Uterus (tissue), 4 donors: ENCODE measurements around the gene TSPAN4. TPM values are rescaled to one million over a fixed set of nuclear protein-coding genes. Genes with fewer than 3 reads are reported as not detected.

Experiments
- DNase-seq, 2 donors: peaks; one replicate each; pipeline ENCODE4 v3.0.0-alpha.2; 2019 to 2020
- H3K27ac ChIP-seq, 2 donors: fragments of 200-600 bp; sonication (generic); 1 replicate in 1 of 2; 2 replicates in 1 of 2; pipeline ENCODE4 v1.5.1; 2016 to 2018
- H3K27me3 ChIP-seq, 2 donors: fragments of 200-600 bp; sonication (generic); one replicate each; pipeline ENCODE4 v1.5.1; 2018 to 2019; ENCODE audit warnings: control low read depth in 1 of 2
- H3K36me3 ChIP-seq, 2 donors: fragments of 200-600 bp; sonication (generic); one replicate each; pipeline ENCODE4 v1.5.1; 2019; ENCODE audit warnings: control low read depth in 1 of 2
- H3K4me1 ChIP-seq, 2 donors: fragments of 200-600 bp; sonication (generic); one replicate each; pipeline ENCODE4 v1.5.1; 2018 to 2019; ENCODE audit warnings: control low read depth in 1 of 2
- H3K4me3 ChIP-seq, 2 donors: fragments of 200-600 bp; sonication (generic); 1 replicate in 1 of 2; 2 replicates in 1 of 2; pipeline ENCODE4 v1.5.1; 2018 to 2019; ENCODE audit warnings: mild to moderate bottlenecking in 1 of 2
- H3K9me3 ChIP-seq, 2 donors: fragments of 200-600 bp; sonication (generic); one replicate each; pipeline ENCODE4 v1.5.1; 2019; ENCODE audit warnings: control low read depth in 1 of 2
- CTCF ChIP-seq, 4 experiments: fragments of 200-600 bp in 2 of 4; fragments of 450-650 bp in 2 of 4; sonication (generic) in 2 of 4; IDR thresholded peaks; one replicate each; pipeline ENCODE4 v1.5.1; 2016 to 2019; ENCODE audit warnings: antibody characterized with exemption in 4 of 4, mild to moderate bottlenecking in 2 of 4, moderate library complexity in 1 of 4
- POLR2A ChIP-seq, 2 donors: fragments of 450-650 bp; IDR thresholded peaks; one replicate each; pipeline ENCODE4 v1.6.1; 2016; ENCODE audit warnings: antibody characterized with exemption in 2 of 2, mild to moderate bottlenecking in 1 of 2, moderate library complexity in 1 of 2
- intact Hi-C: fragments of 100-400 bp; cut with DNase I; formaldehyde crosslinking; loops from one replicate; pipeline ENCODE4 v1.15.1; 2023; ENCODE audit warnings: low total_unique reads
- total RNA-seq, 4 donors: library from RNA; depleted of rRNA in 3 of 4; stranded (reverse); fragments of >200 nt in 3 of 4; gene quantifications; one replicate each; pipeline versions ENCODE4 v1.1.0 to v1.2.4, GENCODE V29; 2014 to 2023
- donor health status: DM: yes; HTN: yes; CAD: no.

TSPAN4 gene
- total RNA-seq, 4 donors from 2014 or later, result 68.4 to 119 (median 105) TPM

GRCh38 chr11:818396-819128, 24.1 kb upstream of the TSPAN4 start, which contains the start of gene PNPLA2:
TSS of gene PNPLA2 (plus strand) at chr11:818914. CDS start at chr11:819719, 805 bp downstream.
- H3K4me3 ChIP-seq, result peak within 1 kb of the TSS; percentile 46 to 99
- no peaks in the 10 kb centered on the region for H3K36me3 ChIP-seq
- no peaks in the 10 kb centered on the region for H3K27me3 ChIP-seq
- intact Hi-C loops, result no loop called here
- H3K27ac ChIP-seq, result peak within 1 kb of the TSS; percentile 85 to 98
- H3K9me3 ChIP-seq, result no peaks in the 10 kb centered on the region
- peak; percentile 61 to 68 for DNase-seq
- peaks cover 0 to 21% of the 10 kb centered on the region in 2 donors for H3K4me1 ChIP-seq
- TF ChIP-seq POLR2A (IDR thresholded peaks at IDR 0.05) (no peak), CTCF (IDR thresholded peaks at IDR 0.05) (no peak)

GRCh38 chr11:819129-819931, 23.3 kb upstream of the TSPAN4 start:
- Histone ChIP-seq H3K9me3 (no peaks in the 10 kb centered on the region), H3K36me3 (no peaks in the 10 kb centered on the region), H3K27ac (peak overlapping the region; percentile 85 to 98), H3K27me3 (no peaks in the 10 kb centered on the region), H3K4me1 (peaks cover 0 to 21% of the 10 kb centered on the region in 2 donors), H3K4me3 (peak overlapping the region; percentile 46 to 99)
- intact Hi-C loops, result no loop called here
- peak; percentile 90 to 92 for DNase-seq
- TF ChIP-seq POLR2A (IDR thresholded peaks at IDR 0.05) (peak; percentile 65 to 87), CTCF (IDR thresholded peaks at IDR 0.05) (peak in 3 of 4 experiments; percentile 17 to 29 (median 27))

GRCh38 chr11:819943-820649, 22.6 kb upstream of the TSPAN4 start:
- peak overlapping the region; percentile 85 to 98 for H3K27ac ChIP-seq
- no peaks in the 10 kb centered on the region for H3K36me3 ChIP-seq
- no peaks in the 10 kb centered on the region for H3K9me3 ChIP-seq
- no peaks in the 10 kb centered on the region for H3K27me3 ChIP-seq
- TF ChIP-seq CTCF (IDR thresholded peaks at IDR 0.05) (no peak), POLR2A (IDR thresholded peaks at IDR 0.05) (peak in 1 of 2 donors; percentile 32)
- H3K4me3 ChIP-seq, result peak overlapping the region; percentile 46 to 99
- H3K4me1 ChIP-seq, result peaks cover 0 to 21% of the 10 kb centered on the region in 2 donors
- peak; percentile 76 to 86 for DNase-seq
- intact Hi-C loops, result no loop called here

GRCh38 chr11:820655-821511, 21.8 kb upstream of the TSPAN4 start:
- H3K36me3 ChIP-seq, result no peaks in the 10 kb centered on the region
- H3K9me3 ChIP-seq, result no peaks in the 10 kb centered on the region
- intact Hi-C loops, result no loop called here
- H3K27me3 ChIP-seq, result peaks cover 0 to under 1% of the 10 kb centered on the region in 2 donors
- peak overlapping the region; percentile 46 to 99 for H3K4me3 ChIP-seq
- H3K4me1 ChIP-seq, result peaks cover 0 to 21% of the 10 kb centered on the region in 2 donors
- TF ChIP-seq CTCF (IDR thresholded peaks at IDR 0.05) (no peak), POLR2A (IDR thresholded peaks at IDR 0.05) (no peak)
- peak overlapping the region; percentile 85 to 98 for H3K27ac ChIP-seq
- no peak for DNase-seq
